ENCODE results near the gene DMXL2. TPM values are rescaled to one million over a fixed set of nuclear protein-coding genes. Genes with fewer than 3 reads are reported as not detected.

Gene DMXL2
- total and polyA plus RNA-seq, 10 donors, result 11.1 to 140 (median 66.4) TPM

GRCh38 chr15:51470512-51470911, 152.1 kb downstream of the DMXL2 start:
- intact Hi-C loops (cut with DNase I; ENCODE audit: low total_unique reads), result no loop called here
- no peak for DNase-seq
- Histone ChIP-seq H3K27me3 (replicated peaks in 1 of 7) (no peaks in the 10 kb centered on the region), H3K36me3 (peaks cover 0 to 75% (median 5%) of the 10 kb centered on the region in 6 donors), H3K4me1 (no peaks in the 10 kb centered on the region), H3K9me3 (no peaks in the 10 kb centered on the region), H3K27ac (no peak overlapping the region), H3K4me3 (no peak overlapping the region)
- 89 to 98% (median 95%) methylated on average over 5 of the region's 5 CpGs for WGBS, 5 donors
- TF ChIP-seq POLR2AphosphoS5 (IDR thresholded peaks at IDR 0.05) (no peak), CTCF (IDR thresholded peaks at IDR 0.05 in 8 of 11, conservative IDR thresholded peaks at IDR 0.05 in 3 of 11) (no peak), POLR2A (IDR thresholded peaks at IDR 0.05) (no peak)

- no peak overlapping the region for H3K4me3 ChIP-seq
- peaks cover 0 to 95% (median 22%) of the 10 kb centered on the region in 6 donors for H3K36me3 ChIP-seq
- WGBS, 5 donors, result 81 to 97% (median 91%) methylated on average over 1 of the region's 1 CpG
- no peaks in the 10 kb centered on the region for H3K9me3 ChIP-seq
- H3K27ac ChIP-seq, result no peak overlapping the region
- intact Hi-C loops (cut with DNase I; ENCODE audit: low total_unique reads), result no loop called here
- no peaks in the 10 kb centered on the region for H3K27me3 ChIP-seq (replicated peaks in 1 of 7)
- H3K4me1 ChIP-seq, result no peaks in the 10 kb centered on the region
- no peak for TF ChIP-seq CTCF (IDR thresholded peaks at IDR 0.05 in 8 of 11, conservative IDR thresholded peaks at IDR 0.05 in 3 of 11)
- no peak for TF ChIP-seq POLR2AphosphoS5 (IDR thresholded peaks at IDR 0.05)
- no peak for TF ChIP-seq POLR2A (IDR thresholded peaks at IDR 0.05)
- no peak for DNase-seq
These were observed 161.8 kb downstream of the DMXL2 start for GRCh38 chr15:51460796-51461195.

- WGBS, 5 donors, result 89 to 97% (median 91%) methylated on average over 6 of the region's 6 CpGs
- Histone ChIP-seq H3K4me1 (no peaks in the 10 kb centered on the region), H3K4me3 (no peak overlapping the region), H3K27ac (no peak overlapping the region), H3K27me3 (replicated peaks in 1 of 7) (no peaks in the 10 kb centered on the region), H3K36me3 (peaks cover 0 to 98% (median 26%) of the 10 kb centered on the region in 6 donors), H3K9me3 (no peaks in the 10 kb centered on the region)
- DNase-seq, result no peak
- TF ChIP-seq POLR2A (IDR thresholded peaks at IDR 0.05) (no peak), POLR2AphosphoS5 (IDR thresholded peaks at IDR 0.05) (no peak), CTCF (IDR thresholded peaks at IDR 0.05 in 8 of 11, conservative IDR thresholded peaks at IDR 0.05 in 3 of 11) (no peak)
- intact Hi-C loops (cut with DNase I; ENCODE audit: low total_unique reads), result no loop called here
These were observed 172.6 kb downstream of the DMXL2 start for GRCh38 chr15:51450001-51450400.

- Histone ChIP-seq H3K27ac (no peak overlapping the region), H3K9me3 (no peaks in the 10 kb centered on the region), H3K4me3 (no peak overlapping the region), H3K27me3 (replicated peaks in 1 of 7) (no peaks in the 10 kb centered on the region), H3K4me1 (no peaks in the 10 kb centered on the region), H3K36me3 (peaks cover 0 to 86% (median 22%) of the 10 kb centered on the region in 6 donors)
- WGBS, 5 donors, result 77 to 87% (median 81%) methylated on average over 7 of the region's 7 CpGs
- no peak for DNase-seq
- intact Hi-C loops (cut with DNase I; ENCODE audit: low total_unique reads), result no loop called here
- TF ChIP-seq POLR2AphosphoS5 (IDR thresholded peaks at IDR 0.05) (no peak), POLR2A (IDR thresholded peaks at IDR 0.05) (no peak), CTCF (IDR thresholded peaks at IDR 0.05 in 8 of 11, conservative IDR thresholded peaks at IDR 0.05 in 3 of 11) (no peak)
These were observed 173.8 kb downstream of the DMXL2 start for GRCh38 chr15:51448622-51449399.

All from spleen (tissue), 11 donors.